Keratinocyte (primary cell): ENCODE measurements around the gene POLA1. TPM values are rescaled to one million over a fixed set of nuclear protein-coding genes. Genes with fewer than 3 reads are reported as not detected.

Source experiments
- DNase-seq: peaks from one replicate; pipeline ENCODE4 v3.0.0-alpha.2; 2011; ENCODE audit warnings: low read depth, missing footprints, low spot score
- FAIRE-seq: peaks from 2 replicates; lab custom pipeline; 2011; peaks lifted over from hg19 to GRCh38; lab: Jason Lieb, UNC
- H2AFZ ChIP-seq: 2 replicates; pipeline ENCODE4 v1.6.0; 2012; ENCODE audit warnings: low read length, control low read depth, inconsistent platforms; ENCODE audit not compliant: control insufficient read depth
- H3K27ac ChIP-seq: 2 replicates; pipeline ENCODE4 v1.5.1; 2011; ENCODE audit warnings: low read length; ENCODE audit not compliant: control insufficient read depth, insufficient read depth
- H3K27me3 ChIP-seq: 3 replicates; pipeline ENCODE4 v1.6.0; 2011; ENCODE audit warnings: low read length; ENCODE audit not compliant: control insufficient read depth, insufficient read depth; ENCODE audit errors: extremely low read depth
- H3K36me3 ChIP-seq, 2 experiments: 2 replicates in 1 of 2; 3 replicates in 1 of 2; pipeline ENCODE4 v1.5.1; 2011; ENCODE audit warnings: low read length in 2 of 2, mild to moderate bottlenecking in 1 of 2; ENCODE audit not compliant: control insufficient read depth in 2 of 2, insufficient read depth in 2 of 2; ENCODE audit errors: extremely low read depth in 1 of 2
- H3K4me1 ChIP-seq: 3 replicates; pipeline ENCODE4 v1.5.1; 2011; ENCODE audit warnings: low read length; ENCODE audit not compliant: control insufficient read depth, insufficient read depth; ENCODE audit errors: extremely low read depth
- H3K4me2 ChIP-seq: 3 replicates; pipeline ENCODE4 v1.6.0; 2011; ENCODE audit warnings: low read depth, low read length; ENCODE audit not compliant: control insufficient read depth, insufficient read depth; ENCODE audit errors: extremely low read depth
- H3K4me3 ChIP-seq, 3 experiments: fragments of 200-600 bp in 1 of 3; sonication (generic) in 1 of 3; 2 replicates in 2 of 3; 3 replicates in 1 of 3; pipeline ENCODE4 v1.5.1; 2011 to 2016; ENCODE audit warnings: low read length in 3 of 3, mild to moderate bottlenecking in 3 of 3, control low read depth in 2 of 3, inconsistent platforms in 1 of 3, low read depth in 1 of 3, mixed read lengths in 1 of 3, mixed run types in 1 of 3, moderate library complexity in 1 of 3; ENCODE audit not compliant: control insufficient read depth in 2 of 3, insufficient read depth in 2 of 3; ENCODE audit errors: extremely low read depth in 1 of 3
- H3K79me2 ChIP-seq: 2 replicates; pipeline ENCODE4 v1.6.0; 2012; ENCODE audit warnings: low read length; ENCODE audit not compliant: control insufficient read depth, insufficient read depth
- H3K9ac ChIP-seq: 3 replicates; pipeline ENCODE4 v1.6.0; 2011; ENCODE audit warnings: low read length; ENCODE audit not compliant: control insufficient read depth, insufficient read depth; ENCODE audit errors: extremely low read depth
- H3K9me1 ChIP-seq: 3 replicates; pipeline ENCODE4 v1.6.0; 2011; ENCODE audit warnings: low read length; ENCODE audit not compliant: control insufficient read depth, insufficient read depth; ENCODE audit errors: extremely low read depth
- H3K9me3 ChIP-seq: 2 replicates; pipeline ENCODE4 v1.5.1; 2012; ENCODE audit warnings: low read depth, low read length; ENCODE audit not compliant: control insufficient read depth
- H4K20me1 ChIP-seq: 3 replicates; pipeline ENCODE4 v1.6.0; 2011; ENCODE audit warnings: low read length; ENCODE audit not compliant: control insufficient read depth, insufficient read depth; ENCODE audit errors: extremely low read depth
- EZH2 ChIP-seq: IDR thresholded peaks from one replicate; pipeline ENCODE4 v1.6.1; 2012; ENCODE audit warnings: inconsistent platforms, mild to moderate bottlenecking, low read length, moderate library complexity
- dilution Hi-C: fragments of 300-500 bp; cut with MboI; formaldehyde crosslinking; loops from one replicate; pipeline ENCODE4 v1.7.0; 2020; ENCODE audit warnings: low sequenced_read_pairs; ENCODE audit not compliant: extremely low pct_ligation_motif_present
- polyA plus RNA-seq, 5 experiments: library from polyadenylated mRNA; depleted of rRNA in 3 of 5; stranded (reverse) in 3 of 5; stranded (forward) in 1 of 5; unstranded in 1 of 5; fragments of >200 nt; gene quantifications; 1 replicate in 1 of 5; 2 replicates in 3 of 5; 3 replicates in 1 of 5; pipeline versions ENCODE4 v1.2.1 to v1.2.3, GENCODE V29; 2011 to 2012; ENCODE audit warnings: missing spikeins in 2 of 5, low read depth in 1 of 5, low replicate concordance in 1 of 5
- TF ChIP-seq, protein P1 (sequence below), 3 experiments: IDR thresholded peaks in 1 of 3; conservative IDR thresholded peaks in 1 of 3; optimal IDR thresholded peaks in 1 of 3; 2 replicates in 2 of 3; 3 replicates in 1 of 3; pipeline versions ENCODE3 to v1.5.1; 2011; ENCODE audit warnings: low read length in 3 of 3, mild to moderate bottlenecking in 3 of 3, moderate library complexity in 2 of 3, control low read depth in 1 of 3, inconsistent platforms in 1 of 3; ENCODE audit not compliant: insufficient read depth in 2 of 3; ENCODE audit errors: extremely low read depth in 1 of 3

The POLA1 gene
- polyA plus RNA-seq, 1 donor (not counting 4 experiments of a cell fraction or from before 2014, with no cell fraction given), result 3.9 TPM

DNA sequence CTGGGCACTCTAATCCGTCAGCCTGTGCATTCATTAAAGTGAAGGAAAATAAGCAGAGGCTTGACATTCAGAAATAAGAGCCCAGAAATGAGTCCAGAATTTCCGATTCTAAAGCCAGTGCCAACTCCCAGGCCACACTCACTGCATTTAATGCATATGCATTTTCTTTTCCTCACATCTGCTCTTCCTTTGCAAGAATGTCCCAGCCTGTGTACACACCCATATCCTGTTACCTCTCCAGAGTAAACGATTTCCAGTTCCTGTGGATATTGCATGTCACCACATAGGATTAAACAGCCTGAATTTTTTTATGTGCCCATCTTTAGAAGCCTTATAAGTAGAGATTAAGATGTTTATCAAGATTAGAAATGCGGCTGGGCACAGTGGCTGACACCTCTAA lies 294.6 kb downstream of the POLA1 start:
- no peaks in the 10 kb centered on the region for H3K9me1 ChIP-seq
- dilution Hi-C loops, result no loop called here
- H2AFZ ChIP-seq, result no peak overlapping the region
- no peaks in the 10 kb centered on the region for H3K36me3 ChIP-seq
- DNase-seq (no peak), FAIRE-seq (no peak)
- no peaks in the 10 kb centered on the region for H3K4me1 ChIP-seq
- H3K4me2 ChIP-seq, result no peak overlapping the region
- no peak overlapping the region for H3K4me3 ChIP-seq
- no peaks in the 10 kb centered on the region for H3K27me3 ChIP-seq
- H3K79me2 ChIP-seq, result no peaks in the 10 kb centered on the region
- TF ChIP-seq EZH2, result no peak
- no peaks in the 10 kb centered on the region for H4K20me1 ChIP-seq
- H3K9me3 ChIP-seq, result no peaks in the 10 kb centered on the region
- no peak overlapping the region for H3K9ac ChIP-seq
- H3K27ac ChIP-seq, result no peak overlapping the region

DNA sequence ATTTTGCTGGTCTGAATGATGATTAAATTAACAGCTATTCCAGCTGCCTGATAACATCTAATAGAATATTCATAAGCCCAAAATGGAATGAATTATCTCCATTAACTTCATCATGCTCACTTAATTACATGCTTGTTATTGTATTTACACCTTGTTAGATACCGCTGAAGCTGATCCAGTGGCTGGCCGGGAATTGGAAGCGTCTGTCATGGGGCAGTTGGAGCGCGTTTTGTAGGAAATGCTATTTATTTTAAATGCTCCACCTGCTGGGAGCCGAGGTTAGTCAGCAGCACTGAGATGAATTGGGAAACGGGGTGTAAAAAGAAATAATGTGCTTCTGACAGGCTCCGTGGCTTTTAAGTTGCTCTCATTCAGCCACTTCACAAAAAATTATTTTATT lies 296.8 kb downstream of the POLA1 start:
- Histone ChIP-seq H3K4me2 (no peak overlapping the region), H3K79me2 (no peaks in the 10 kb centered on the region), H3K9ac (no peak overlapping the region), H3K9me3 (no peaks in the 10 kb centered on the region), H3K9me1 (no peaks in the 10 kb centered on the region), H3K27me3 (no peaks in the 10 kb centered on the region), H3K27ac (no peak overlapping the region), H2AFZ (no peak overlapping the region), H3K4me3 (no peak overlapping the region), H3K36me3 (no peaks in the 10 kb centered on the region), H4K20me1 (no peaks in the 10 kb centered on the region), H3K4me1 (no peaks in the 10 kb centered on the region)
- TF ChIP-seq, protein P1, sequence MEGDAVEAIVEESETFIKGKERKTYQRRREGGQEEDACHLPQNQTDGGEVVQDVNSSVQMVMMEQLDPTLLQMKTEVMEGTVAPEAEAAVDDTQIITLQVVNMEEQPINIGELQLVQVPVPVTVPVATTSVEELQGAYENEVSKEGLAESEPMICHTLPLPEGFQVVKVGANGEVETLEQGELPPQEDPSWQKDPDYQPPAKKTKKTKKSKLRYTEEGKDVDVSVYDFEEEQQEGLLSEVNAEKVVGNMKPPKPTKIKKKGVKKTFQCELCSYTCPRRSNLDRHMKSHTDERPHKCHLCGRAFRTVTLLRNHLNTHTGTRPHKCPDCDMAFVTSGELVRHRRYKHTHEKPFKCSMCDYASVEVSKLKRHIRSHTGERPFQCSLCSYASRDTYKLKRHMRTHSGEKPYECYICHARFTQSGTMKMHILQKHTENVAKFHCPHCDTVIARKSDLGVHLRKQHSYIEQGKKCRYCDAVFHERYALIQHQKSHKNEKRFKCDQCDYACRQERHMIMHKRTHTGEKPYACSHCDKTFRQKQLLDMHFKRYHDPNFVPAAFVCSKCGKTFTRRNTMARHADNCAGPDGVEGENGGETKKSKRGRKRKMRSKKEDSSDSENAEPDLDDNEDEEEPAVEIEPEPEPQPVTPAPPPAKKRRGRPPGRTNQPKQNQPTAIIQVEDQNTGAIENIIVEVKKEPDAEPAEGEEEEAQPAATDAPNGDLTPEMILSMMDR (optimal IDR thresholded peaks at IDR 0.05 in 1 of 3, IDR thresholded peaks at IDR 0.05 in 1 of 3, conservative IDR thresholded peaks at IDR 0.05 in 1 of 3; ENCODE audit: extremely low read depth in 1 of 3, insufficient read depth in 2 of 3, low read length in 3 of 3), result no peak
- TF ChIP-seq EZH2, result no peak
- no peak for DNase-seq
- dilution Hi-C loops, result no loop called here
- FAIRE-seq, result no peak

DNA sequence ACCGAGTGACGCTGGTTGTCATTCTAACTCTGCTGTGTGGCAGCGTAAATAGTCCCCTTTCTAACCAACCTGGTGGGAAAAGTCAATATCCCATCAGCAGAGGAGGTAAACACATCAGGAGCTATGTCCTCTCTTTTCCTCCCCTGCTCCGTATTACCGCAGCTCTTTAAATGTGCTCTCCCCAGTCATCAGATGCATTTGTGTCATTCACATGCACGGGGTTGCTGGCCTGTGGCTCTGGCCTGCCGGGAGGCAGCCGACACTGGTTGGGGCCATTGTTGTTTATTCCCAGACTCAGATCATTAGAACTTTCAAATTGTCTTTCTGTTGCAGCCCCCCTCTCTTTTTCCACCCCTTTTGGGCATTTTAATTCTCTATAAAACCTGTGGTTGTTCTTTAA lies 300.2 kb downstream of the POLA1 start:
- dilution Hi-C loops, result no loop called here
- Histone ChIP-seq H3K36me3 (no peaks in the 10 kb centered on the region), H3K4me2 (no peak overlapping the region), H3K9ac (no peak overlapping the region), H3K79me2 (no peaks in the 10 kb centered on the region), H3K4me1 (no peaks in the 10 kb centered on the region), H3K9me3 (no peaks in the 10 kb centered on the region), H3K4me3 (no peak overlapping the region), H3K9me1 (no peaks in the 10 kb centered on the region), H2AFZ (no peak overlapping the region), H4K20me1 (no peaks in the 10 kb centered on the region), H3K27ac (no peak overlapping the region), H3K27me3 (no peaks in the 10 kb centered on the region)
- DNase-seq, result no peak
- TF ChIP-seq EZH2, result no peak
- TF ChIP-seq, protein P1 (optimal IDR thresholded peaks at IDR 0.05 in 1 of 3, IDR thresholded peaks at IDR 0.05 in 1 of 3, conservative IDR thresholded peaks at IDR 0.05 in 1 of 3; ENCODE audit: extremely low read depth in 1 of 3, insufficient read depth in 2 of 3, low read length in 3 of 3), result no peak
- FAIRE-seq, result no peak
